ENCODE measurements around the gene SPPL2C.

GRCh38 chr17:45874151-45874550 lies 29.5 kb downstream of the SPPL2C start:
- TF ChIP-seq, protein P1, sequence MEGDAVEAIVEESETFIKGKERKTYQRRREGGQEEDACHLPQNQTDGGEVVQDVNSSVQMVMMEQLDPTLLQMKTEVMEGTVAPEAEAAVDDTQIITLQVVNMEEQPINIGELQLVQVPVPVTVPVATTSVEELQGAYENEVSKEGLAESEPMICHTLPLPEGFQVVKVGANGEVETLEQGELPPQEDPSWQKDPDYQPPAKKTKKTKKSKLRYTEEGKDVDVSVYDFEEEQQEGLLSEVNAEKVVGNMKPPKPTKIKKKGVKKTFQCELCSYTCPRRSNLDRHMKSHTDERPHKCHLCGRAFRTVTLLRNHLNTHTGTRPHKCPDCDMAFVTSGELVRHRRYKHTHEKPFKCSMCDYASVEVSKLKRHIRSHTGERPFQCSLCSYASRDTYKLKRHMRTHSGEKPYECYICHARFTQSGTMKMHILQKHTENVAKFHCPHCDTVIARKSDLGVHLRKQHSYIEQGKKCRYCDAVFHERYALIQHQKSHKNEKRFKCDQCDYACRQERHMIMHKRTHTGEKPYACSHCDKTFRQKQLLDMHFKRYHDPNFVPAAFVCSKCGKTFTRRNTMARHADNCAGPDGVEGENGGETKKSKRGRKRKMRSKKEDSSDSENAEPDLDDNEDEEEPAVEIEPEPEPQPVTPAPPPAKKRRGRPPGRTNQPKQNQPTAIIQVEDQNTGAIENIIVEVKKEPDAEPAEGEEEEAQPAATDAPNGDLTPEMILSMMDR (IDR thresholded peaks at IDR 0.05), result no peak
- no peak for TF ChIP-seq EZH2phosphoT487 (IDR thresholded peaks at IDR 0.05)
